ENCODE results near the gene TKT. TPM values are rescaled to one million over a fixed set of nuclear protein-coding genes. Genes with fewer than 3 reads are reported as not detected.

The TKT gene
- total and polyA plus RNA-seq, 2 of the 13 experiments (the other 11 are each of a cell fraction or from before 2014, with no cell fraction given), result 150 to 238 TPM

DNA sequence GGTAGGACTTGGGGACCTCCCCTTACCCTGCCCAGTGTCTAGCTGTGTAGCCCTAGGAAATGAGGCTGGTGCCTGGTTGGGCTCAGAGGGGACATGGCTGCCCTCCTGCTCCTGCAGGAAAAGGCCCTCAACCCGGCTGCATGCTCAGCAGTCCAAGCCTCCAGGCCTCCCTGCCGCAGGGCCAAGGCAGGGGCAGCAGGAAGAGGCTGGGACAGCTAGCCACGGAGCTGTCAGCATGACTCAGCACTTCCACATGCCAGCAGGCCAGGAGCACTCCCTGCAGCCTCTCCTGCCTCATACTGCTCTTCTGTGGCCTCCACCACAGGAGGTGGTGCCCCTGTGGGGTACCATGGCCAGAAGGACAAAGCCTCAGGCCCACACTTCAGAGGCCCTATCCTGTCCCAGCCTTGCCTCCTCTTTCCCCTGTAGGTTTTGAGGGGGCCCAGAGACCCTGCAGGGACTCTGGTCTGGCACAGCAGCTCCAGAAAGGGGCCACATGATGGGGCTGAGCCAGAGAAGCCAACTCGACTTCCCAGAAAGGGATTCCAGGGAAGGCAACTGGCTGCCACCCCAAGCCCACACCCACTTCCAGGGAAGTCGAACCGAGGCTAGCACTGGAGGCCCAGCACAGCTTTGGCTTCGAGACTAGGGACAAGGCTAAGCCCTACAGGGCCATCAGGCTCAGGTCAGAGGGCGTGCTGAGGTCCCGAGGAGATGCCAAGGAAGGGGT is 19.5 kb downstream of the TKT start (continued):
- TF ChIP-seq, protein P1, sequence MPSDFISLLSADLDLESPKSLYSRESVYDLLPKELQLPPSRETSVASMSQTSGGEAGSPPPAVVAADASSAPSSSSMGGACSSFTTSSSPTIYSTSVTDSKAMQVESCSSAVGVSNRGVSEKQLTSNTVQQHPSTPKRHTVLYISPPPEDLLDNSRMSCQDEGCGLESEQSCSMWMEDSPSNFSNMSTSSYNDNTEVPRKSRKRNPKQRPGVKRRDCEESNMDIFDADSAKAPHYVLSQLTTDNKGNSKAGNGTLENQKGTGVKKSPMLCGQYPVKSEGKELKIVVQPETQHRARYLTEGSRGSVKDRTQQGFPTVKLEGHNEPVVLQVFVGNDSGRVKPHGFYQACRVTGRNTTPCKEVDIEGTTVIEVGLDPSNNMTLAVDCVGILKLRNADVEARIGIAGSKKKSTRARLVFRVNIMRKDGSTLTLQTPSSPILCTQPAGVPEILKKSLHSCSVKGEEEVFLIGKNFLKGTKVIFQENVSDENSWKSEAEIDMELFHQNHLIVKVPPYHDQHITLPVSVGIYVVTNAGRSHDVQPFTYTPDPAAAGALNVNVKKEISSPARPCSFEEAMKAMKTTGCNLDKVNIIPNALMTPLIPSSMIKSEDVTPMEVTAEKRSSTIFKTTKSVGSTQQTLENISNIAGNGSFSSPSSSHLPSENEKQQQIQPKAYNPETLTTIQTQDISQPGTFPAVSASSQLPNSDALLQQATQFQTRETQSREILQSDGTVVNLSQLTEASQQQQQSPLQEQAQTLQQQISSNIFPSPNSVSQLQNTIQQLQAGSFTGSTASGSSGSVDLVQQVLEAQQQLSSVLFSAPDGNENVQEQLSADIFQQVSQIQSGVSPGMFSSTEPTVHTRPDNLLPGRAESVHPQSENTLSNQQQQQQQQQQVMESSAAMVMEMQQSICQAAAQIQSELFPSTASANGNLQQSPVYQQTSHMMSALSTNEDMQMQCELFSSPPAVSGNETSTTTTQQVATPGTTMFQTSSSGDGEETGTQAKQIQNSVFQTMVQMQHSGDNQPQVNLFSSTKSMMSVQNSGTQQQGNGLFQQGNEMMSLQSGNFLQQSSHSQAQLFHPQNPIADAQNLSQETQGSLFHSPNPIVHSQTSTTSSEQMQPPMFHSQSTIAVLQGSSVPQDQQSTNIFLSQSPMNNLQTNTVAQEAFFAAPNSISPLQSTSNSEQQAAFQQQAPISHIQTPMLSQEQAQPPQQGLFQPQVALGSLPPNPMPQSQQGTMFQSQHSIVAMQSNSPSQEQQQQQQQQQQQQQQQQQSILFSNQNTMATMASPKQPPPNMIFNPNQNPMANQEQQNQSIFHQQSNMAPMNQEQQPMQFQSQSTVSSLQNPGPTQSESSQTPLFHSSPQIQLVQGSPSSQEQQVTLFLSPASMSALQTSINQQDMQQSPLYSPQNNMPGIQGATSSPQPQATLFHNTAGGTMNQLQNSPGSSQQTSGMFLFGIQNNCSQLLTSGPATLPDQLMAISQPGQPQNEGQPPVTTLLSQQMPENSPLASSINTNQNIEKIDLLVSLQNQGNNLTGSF (CRISPR knock-in tag; IDR thresholded peaks at IDR 0.05), result no peak
- TF ChIP-seq ZNF264 (CRISPR knock-in tag; IDR thresholded peaks at IDR 0.05) (no peak), ZBTB38 (CRISPR knock-in tag; IDR thresholded peaks at IDR 0.05) (peak; percentile 83), ELF3 (CRISPR knock-in tag; IDR thresholded peaks at IDR 0.05) (peak; percentile 57; the same call in 1 of the 2 replicates), ZBTB26 (CRISPR knock-in tag; IDR thresholded peaks at IDR 0.05; ENCODE audit: borderline replicate concordance) (peak; percentile 48), ZNF180 (CRISPR knock-in tag; IDR thresholded peaks at IDR 0.05; ENCODE audit: borderline replicate concordance, low read depth) (no peak), NR1H2 (CRISPR knock-in tag; IDR thresholded peaks at IDR 0.05; ENCODE audit: borderline replicate concordance, low read depth) (no peak), PAWR (CRISPR knock-in tag; IDR thresholded peaks at IDR 0.05; ENCODE audit: borderline replicate concordance) (0 out of 2 replicates have a peak, but pooled peaks have one; percentile 37), SOX13 (IDR thresholded peaks at IDR 0.05) (no peak), SOX13 (CRISPR knock-in tag; conservative IDR thresholded peaks at IDR 0.05 in 1 of 2, IDR thresholded peaks at IDR 0.05 in 1 of 2) (no peak), PTBP1 (IDR thresholded peaks at IDR 0.05; ENCODE audit: low read depth, low read length, poor library complexity, severe bottlenecking) (peak; percentile 27), ZNF12 (CRISPR knock-in tag; IDR thresholded peaks at IDR 0.05) (peak; percentile 98), NFE2L1 (CRISPR knock-in tag; IDR thresholded peaks at IDR 0.05; ENCODE audit: borderline replicate concordance) (peak; percentile 86; the same call in 1 of the 2 replicates), MAF1 (CRISPR knock-in tag; IDR thresholded peaks at IDR 0.05; ENCODE audit: borderline replicate concordance) (no peak), TEAD3 (CRISPR knock-in tag; optimal IDR thresholded peaks at IDR 0.05; ENCODE audit: borderline replicate concordance) (peak; percentile 64), ELF1 (CRISPR knock-in tag; IDR thresholded peaks at IDR 0.05) (peak; percentile 20; the same call in 1 of the 2 replicates), TGIF2 (CRISPR knock-in tag; IDR thresholded peaks at IDR 0.05) (no peak), ZBTB14 (CRISPR knock-in tag; IDR thresholded peaks at IDR 0.05) (no peak), GATAD2A (CRISPR knock-in tag; IDR thresholded peaks at IDR 0.05) (peak; percentile 60; the same call in 1 of the 2 replicates), TARDBP (CRISPR knock-in tag; IDR thresholded peaks at IDR 0.05) (0 out of 2 replicates have a peak, but pooled peaks have one; percentile 19), MAFK (conservative IDR thresholded peaks at IDR 0.05 in 1 of 2, IDR thresholded peaks at IDR 0.05 in 1 of 2; ENCODE audit: low read length in 2 of 2) (peak; percentile 94 to 98), SNAI1 (CRISPR knock-in tag; IDR thresholded peaks at IDR 0.05; ENCODE audit: borderline replicate concordance) (no peak), ZNF510 (CRISPR knock-in tag; IDR thresholded peaks at IDR 0.05; ENCODE audit: low read depth) (0 out of 2 replicates have a peak, but pooled peaks have one; percentile 68), POLR2A (IDR thresholded peaks at IDR 0.05; ENCODE audit: insufficient read depth in 1 of 2, low read depth in 2 of 2, low read length in 2 of 2) (no peak)
